K562 (cell line): ENCODE data around the gene NPAS2. TPM values are rescaled to one million over a fixed set of nuclear protein-coding genes. Genes with fewer than 3 reads are reported as not detected.

Source experiments
- ATAC-seq: fragments of 200-7000 bp; cut with Tn5 transposase; 3 replicates; pipeline ENCODE4 v1.9.1; 2020; ENCODE audit warnings: moderate library complexity
- BruUV-seq: library from RNA; stranded (reverse); fragments of 400-500 nt; replicated peaks from 2 replicates; lab custom pipeline; 2021; lab: Mats Ljungman, UMichigan
- CTCF ChIA-PET: fragments of 300-600 bp; formaldehyde crosslinking; extraction: SDS; loops from one replicate; lab custom pipeline; 2021; ENCODE audit warnings: low intra/inter-chr PET ratio; lab: Yijun Ruan, JAX
- POLR2A ChIA-PET: fragments of 300-600, 350-650 bp; sonication (Branson Sonifier 250); formaldehyde crosslinking; extraction: SDS; loops from one replicate; lab custom pipeline; 2021; ENCODE audit warnings: antibody characterized with exemption, inconsistent platforms; lab: Yijun Ruan, JAX
- DNase-seq, 4 experiments: peaks; one replicate each; pipeline versions ENCODE4 v3.0.0 to v3.0.0-alpha.2; 2011 to 2018; ENCODE audit warnings: low spot score in 3 of 4, mixed read lengths in 3 of 4; ENCODE audit errors: extremely low read depth in 1 of 4
- FAIRE-seq: peaks from 2 replicates; lab custom pipeline; 2011; peaks lifted over from hg19 to GRCh38; lab: Jason Lieb, UNC
- H2AFZ ChIP-seq: 2 replicates; pipeline ENCODE4 v1.6.0; 2011; ENCODE audit warnings: low read depth, low read length, control low read depth, inconsistent platforms
- H3K27ac ChIP-seq: fragments of 200-600 bp; 3 replicates; pipeline ENCODE4 v1.8.0; 2011; ENCODE audit warnings: low read depth, mild to moderate bottlenecking, control low read depth, inconsistent platforms, low read length, moderate library complexity, mixed read lengths; ENCODE audit errors: extremely low read depth
- H3K27me3 ChIP-seq, 2 experiments: fragments of 300-600 bp in 1 of 2; 2 replicates in 1 of 2; 3 replicates in 1 of 2; pipeline versions ENCODE4 v1.6.0 to v1.8.0; 2011; ENCODE audit warnings: inconsistent platforms in 2 of 2, low read length in 2 of 2, mild to moderate bottlenecking in 1 of 2, mixed read lengths in 1 of 2, moderate library complexity in 1 of 2; ENCODE audit not compliant: control insufficient read depth in 2 of 2, insufficient read depth in 2 of 2
- H3K36me3 ChIP-seq: fragments of 300-600 bp; 3 replicates; pipeline ENCODE4 v1.8.0; 2011; ENCODE audit warnings: mild to moderate bottlenecking, low read length, inconsistent platforms; ENCODE audit not compliant: control insufficient read depth, insufficient read depth
- H3K4me1 ChIP-seq, 2 experiments: fragments of 200-600 bp in 1 of 2; replicated peaks in 1 of 2; 2 replicates in 1 of 2; 3 replicates in 1 of 2; pipeline versions ENCODE4 v1.5.1 to v1.8.0; 2011; ENCODE audit warnings: inconsistent platforms in 2 of 2, low read length in 2 of 2, mild to moderate bottlenecking in 1 of 2, mixed read lengths in 1 of 2, moderate library complexity in 1 of 2; ENCODE audit not compliant: control insufficient read depth in 2 of 2, insufficient read depth in 2 of 2
- H3K4me2 ChIP-seq: 2 replicates; pipeline ENCODE4 v1.6.1; 2011; ENCODE audit warnings: low read length, control low read depth, inconsistent platforms, mixed read lengths; ENCODE audit not compliant: insufficient read depth
- H3K4me3 ChIP-seq: fragments of 200-600 bp; sonication (generic), shearing (Covaris generic); 2 replicates; pipeline ENCODE4 v1.5.1; 2016; ENCODE audit warnings: control low read depth, inconsistent platforms
- H3K79me2 ChIP-seq: fragments of 200-600 bp; 3 replicates; pipeline ENCODE4 v1.8.0; 2011; ENCODE audit warnings: low read length, inconsistent platforms; ENCODE audit not compliant: control insufficient read depth, insufficient read depth
- H3K9ac ChIP-seq, 2 experiments: 2 replicates each; pipeline versions ENCODE4 v1.6.0 to v1.6.1; 2011; ENCODE audit warnings: low read depth in 2 of 2, low read length in 2 of 2, control low read depth in 1 of 2, inconsistent platforms in 1 of 2, mild to moderate bottlenecking in 1 of 2, mixed read lengths in 1 of 2; ENCODE audit not compliant: insufficient read depth in 1 of 2
- H3K9me1 ChIP-seq: one replicate; pipeline ENCODE4 v1.6.0; 2011; ENCODE audit warnings: inconsistent platforms, mild to moderate bottlenecking, low read length, moderate library complexity; ENCODE audit not compliant: control insufficient read depth, insufficient read depth
- H3K9me3 ChIP-seq: replicated peaks from 2 replicates; pipeline ENCODE4 v1.5.1; 2011; ENCODE audit warnings: low read depth, low read length, inconsistent platforms; ENCODE audit not compliant: control insufficient read depth, insufficient read depth
- H4K20me1 ChIP-seq: replicated peaks from 2 replicates; pipeline ENCODE4 v1.6.1; 2011; ENCODE audit warnings: low read length, inconsistent platforms, mixed read lengths; ENCODE audit not compliant: control insufficient read depth, insufficient read depth
- CEBPB ChIP-seq: fragments of 450-650 bp; IDR thresholded peaks from 2 replicates; pipeline ENCODE4 v1.6.1; 2016; ENCODE audit warnings: missing genetic modification characterization, missing compliant biosample characterization
- CEBPG ChIP-seq, 3 experiments: fragments of 200-800 bp in 1 of 3; sonication (Bioruptor generic) in 1 of 3; sonication (generic) in 1 of 3; formaldehyde crosslinking in 1 of 3; IDR thresholded peaks in 2 of 3; conservative IDR thresholded peaks in 1 of 3; 2 replicates each; pipeline versions ENCODE4 v1.6.1 to v1.8.0; 2016 to 2022; ENCODE audit warnings: missing compliant biosample characterization in 2 of 3, missing genetic modification characterization in 2 of 3, mild to moderate bottlenecking in 1 of 3, missing genetic modification reagents in 1 of 3
- ELK3 ChIP-seq: fragments of 450-650 bp; formaldehyde crosslinking; IDR thresholded peaks from 2 replicates; pipeline ENCODE4 v1.4.0; 2020; ENCODE audit warnings: mild to moderate bottlenecking
- HDAC2 ChIP-seq: fragments of 450-650 bp; IDR thresholded peaks from 2 replicates; pipeline ENCODE4 v1.6.1; 2016; ENCODE audit warnings: mild to moderate bottlenecking
- KDM1A ChIP-seq, 2 experiments: fragments of 450-650 bp; IDR thresholded peaks; 2 replicates each; pipeline ENCODE4 v1.6.1; 2016; ENCODE audit warnings: mild to moderate bottlenecking in 2 of 2
- U2AF2 ChIP-seq: fragments of 200-400 bp; formaldehyde crosslinking; optimal IDR thresholded peaks from 2 replicates; pipeline ENCODE3; 2017; ENCODE audit warnings: low read depth, mild to moderate bottlenecking, low read length
- ZNF696 ChIP-seq: fragments of 250-450 bp; sonication (Bioruptor Pico); conservative IDR thresholded peaks from 2 replicates; pipeline ENCODE4 v1.4.0; 2020; ENCODE audit warnings: mild to moderate bottlenecking, moderate library complexity
- WGBS: fragments of 100-300 bp; shearing (Covaris generic); methylation state at CpG from one replicate; pipeline ENCODE4 v1.1.6; 2016; ENCODE audit warnings: low coverage, mixed read lengths; ENCODE audit not compliant: insufficient coverage; ENCODE audit errors: missing lambda C conversion rate; 5-methylcytosine and 5-hydroxymethylcytosine counted together
- in situ Hi-C: fragments of 300-500 bp; cut with MboI; formaldehyde crosslinking; loops from 4 replicates; pipeline ENCODE4 v1.15.0; 2018; ENCODE audit warnings: inconsistent platforms, mixed read lengths
- intact Hi-C: fragments of 100-400 bp; cut with micrococcal nuclease; formaldehyde crosslinking; loops from 2 replicates; pipeline ENCODE4 v1.14.2; 2022
- polyA plus RNA-seq, 8 experiments: library from polyadenylated mRNA; depleted of rRNA in 4 of 8; stranded (reverse) in 5 of 8; unstranded in 3 of 8; fragments of >200 nt; fragmentation: Nextera tagmentation in 2 of 8; fragmentation: Illumina TruSeq in 1 of 8; extraction: Ambion mirVana in 2 of 8; extraction: Trizol in 1 of 8; gene quantifications; 2 replicates each; pipeline versions ENCODE4 v1.2.1 to v1.2.3, GENCODE V29; 2011 to 2014; ENCODE audit warnings: inconsistent platforms in 1 of 8, missing spikeins in 1 of 8
- total RNA-seq, 7 experiments: library from RNA; depleted of rRNA in 6 of 7; stranded (reverse); fragments of >200 nt in 6 of 7; fragmentation: Illumina TruSeq in 2 of 7; extraction: Trizol in 2 of 7; gene quantifications; 2 replicates each; pipeline versions ENCODE4 v1.2.1 to v1.2.3, GENCODE V29; 2011 to 2021; ENCODE audit warnings: low replicate concordance in 1 of 7

The NPAS2 gene
- total and polyA plus RNA-seq, 9 of the 15 experiments (the other 6 are each of a cell fraction or from before 2014, with no cell fraction given) = 0.06 to 0.29 (median 0.07) TPM; not detected in 5

DNA sequence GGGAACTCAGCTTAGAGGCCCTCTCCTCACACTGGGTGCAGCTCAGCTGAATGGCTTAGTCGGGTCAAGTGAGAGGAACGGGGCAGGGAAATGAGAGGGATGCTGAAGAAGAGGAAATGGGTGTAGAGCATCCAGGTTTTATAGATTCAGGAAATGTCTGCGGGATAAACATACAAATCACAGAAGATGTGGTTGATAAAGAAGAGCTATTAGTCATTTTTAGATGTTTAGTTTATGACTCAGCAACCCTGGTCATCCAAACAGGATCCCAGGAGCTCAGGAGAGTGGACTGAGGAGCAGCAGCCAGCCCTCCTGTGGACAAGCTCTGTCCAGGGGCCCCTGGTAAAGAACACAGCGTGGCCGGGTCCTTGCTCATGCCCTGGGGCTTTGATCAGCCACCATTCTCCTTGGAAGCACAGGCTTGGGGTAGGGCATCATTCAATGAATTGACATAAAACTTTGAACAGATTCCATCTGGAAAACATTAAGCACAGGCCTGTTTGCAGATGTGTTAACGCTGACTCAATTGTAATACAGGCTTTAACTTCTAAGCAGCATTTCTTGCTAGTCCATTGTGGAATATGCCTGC, 83.0 kb downstream of the NPAS2 start (continued):
- TF ChIP-seq ZNF696 (no peak), HDAC2 (peak; percentile 34; the same call in 1 of the 2 replicates), KDM1A (IDR thresholded peaks at IDR 0.05) (peak; percentile 89 to 93), ELK3 (CRISPR knock-in tag) (no peak)

DNA sequence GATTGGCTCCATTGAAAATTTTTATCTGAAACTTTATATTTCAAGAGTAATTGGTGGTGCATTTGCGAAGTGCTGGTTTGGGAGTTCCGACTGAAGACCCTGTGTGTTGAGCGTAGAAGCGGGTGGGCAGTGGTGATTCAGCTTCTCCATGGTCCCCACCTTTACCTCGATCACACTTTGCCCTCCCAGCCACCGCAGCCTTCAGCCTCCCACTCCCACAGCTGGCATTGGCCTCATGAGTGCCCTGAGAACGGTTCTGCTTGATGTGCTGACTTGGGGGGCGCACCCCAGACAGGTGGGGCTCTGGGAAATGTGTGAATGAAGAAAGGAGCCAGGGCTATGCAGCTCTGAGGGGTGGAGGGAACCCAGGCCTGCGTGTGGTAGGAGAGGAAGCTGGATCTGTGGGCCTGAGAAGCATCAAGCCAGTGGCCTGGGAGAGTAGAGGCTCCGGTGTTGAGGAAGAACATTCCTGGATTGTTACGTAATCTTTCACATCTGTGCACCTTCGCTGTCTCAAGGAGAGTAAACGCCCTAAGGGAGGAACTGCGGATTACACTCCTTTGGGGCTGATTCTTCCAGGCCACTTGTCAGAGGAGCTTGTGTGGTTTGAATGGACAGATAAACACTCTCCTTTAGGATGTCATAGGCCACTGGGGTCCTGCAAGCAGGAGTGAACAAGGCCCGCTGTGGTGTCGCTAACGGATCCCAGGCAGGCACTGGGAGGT, 83.8 kb downstream of the NPAS2 start:
- Histone ChIP-seq H3K79me2 (no peaks in the 10 kb centered on the region), H4K20me1 (no peaks in the 10 kb centered on the region), H3K4me2 (no peak overlapping the region), H3K9ac (peak overlapping the region in 1 of 2 experiments; percentile 7; a peak in 1 of 4 replicates), H3K9me3 (no peaks in the 10 kb centered on the region), H3K36me3 (no peaks in the 10 kb centered on the region), H3K4me1 (no peaks in the 10 kb centered on the region), H3K4me3 (no peak overlapping the region), H2AFZ (no peak overlapping the region), H3K27me3 (peaks cover 17 to 62% of the 10 kb centered on the region in 2 experiments), H3K9me1 (no peaks in the 10 kb centered on the region), H3K27ac (no peak overlapping the region)
- no peak for DNase-seq
- CTCF ChIA-PET = no interaction called here
- no peak for FAIRE-seq
- BruUV-seq = no TSS peak
- 12% methylated on average over 17 of the region's 17 CpGs for WGBS
- intact Hi-C loops (no loop called here), in situ Hi-C loops (no loop called here)
- ATAC-seq = no peak
- peak; percentile 56; the same call in 1 of the 2 replicates for TF ChIP-seq CEBPB
- TF ChIP-seq U2AF2 = no peak
- TF ChIP-seq CEBPG (CRISPR knock-in tag; IDR thresholded peaks at IDR 0.05) = no peak
- TF ChIP-seq CEBPG (tag; conservative IDR thresholded peaks at IDR 0.05 in 1 of 2, IDR thresholded peaks at IDR 0.05 in 1 of 2) = peak; percentile 48 to 74; a peak in 2 of 4 replicates
- POLR2A ChIA-PET = interaction anchor here (1.0 to 2.3 kb wide), 2 partner anchors 10 to 11 kb away, joined by 3 to 6 read pairs; no protein-coding TSS in a partner anchor
